ENCODE results near the gene SPATC1L. TPM values are rescaled to one million over a fixed set of nuclear protein-coding genes. Genes with fewer than 3 reads are reported as not detected.

SPATC1L gene
- total and polyA plus RNA-seq, 8 donors = 5.0 to 17.7 (median 12.8) TPM

GRCh38 chr21:46207920-46208591, 23.8 kb upstream of the SPATC1L start:
- no peaks in the 10 kb centered on the region for H3K27me3 ChIP-seq
- no peak for ATAC-seq
- DNase-seq = peak in 1 of 4 donors; percentile 68
- H3K27ac ChIP-seq = no peak overlapping the region
- intact Hi-C loops (cut with DNase I) = no loop called here
- no peaks in the 10 kb centered on the region for H3K9me3 ChIP-seq
- no peak overlapping the region for H3K4me3 ChIP-seq
- peaks cover 0 to 99% of the 10 kb centered on the region in 2 donors for H3K36me3 ChIP-seq
- H3K4me1 ChIP-seq = no peaks in the 10 kb centered on the region
- no peak for TF ChIP-seq CTCF (IDR thresholded peaks at IDR 0.05)

GRCh38 chr21:46207006-46207919, 23.0 kb upstream of the SPATC1L start:
- no peak for ATAC-seq
- intact Hi-C loops (cut with DNase I) = no loop called here
- no peak for TF ChIP-seq CTCF (IDR thresholded peaks at IDR 0.05)

GRCh38 chr21:46206163-46207005, 22.1 kb upstream of the SPATC1L start:
- no peaks in the 10 kb centered on the region for H3K27me3 ChIP-seq
- no peaks in the 10 kb centered on the region for H3K9me3 ChIP-seq
- no peak overlapping the region for H3K4me3 ChIP-seq
- TF ChIP-seq CTCF (IDR thresholded peaks at IDR 0.05) = no peak
- H3K27ac ChIP-seq = no peak overlapping the region
- H3K36me3 ChIP-seq = peaks cover 0 to 91% of the 10 kb centered on the region in 2 donors
- ATAC-seq = no peak
- intact Hi-C loops (cut with DNase I) = no loop called here
- no peak for DNase-seq
- no peaks in the 10 kb centered on the region for H3K4me1 ChIP-seq

More at GRCh38 chr21:46207006-46207919, 23.0 kb upstream of the SPATC1L start:
- DNase-seq = peak in 1 of 4 donors; percentile 71
- Histone ChIP-seq H3K27ac (no peak overlapping the region), H3K4me3 (no peak overlapping the region), H3K4me1 (no peaks in the 10 kb centered on the region), H3K27me3 (no peaks in the 10 kb centered on the region), H3K9me3 (no peaks in the 10 kb centered on the region), H3K36me3 (peaks cover 0 to 99% of the 10 kb centered on the region in 2 donors)

- no peaks in the 10 kb centered on the region for H3K27me3 ChIP-seq
- TF ChIP-seq CTCF (IDR thresholded peaks at IDR 0.05) = no peak
- DNase-seq (no peak), ATAC-seq (no peak)
- H3K9me3 ChIP-seq = no peaks in the 10 kb centered on the region
- H3K36me3 ChIP-seq = peaks cover 0 to 85% of the 10 kb centered on the region in 2 donors
- no peaks in the 10 kb centered on the region for H3K4me1 ChIP-seq
- H3K4me3 ChIP-seq = no peak overlapping the region
- intact Hi-C loops (cut with DNase I) = no loop called here
- H3K27ac ChIP-seq = no peak overlapping the region
Measured at GRCh38 chr21:46205766-46206162, 21.5 kb upstream of the SPATC1L start.
